HAP-1 (cell line): ENCODE results near the gene HADHB.

ENCODE experiments used
- DNase-seq, 2 experiments: peaks; one replicate each; pipeline ENCODE4 v3.0.0-alpha.2; 2016 to 2020; ENCODE audit warnings: low spot score in 2 of 2
- H3K27me3 ChIP-seq: fragments of 250-450 bp; sonication (Bioruptor Pico); 2 replicates; pipeline ENCODE4 v1.5.1; 2020; ENCODE audit warnings: low read depth, mild to moderate bottlenecking, moderate library complexity
- H3K36me3 ChIP-seq: fragments of 250-450 bp; sonication (Bioruptor Pico); replicated peaks from 2 replicates; pipeline ENCODE4 v1.5.1; 2020; ENCODE audit warnings: mild to moderate bottlenecking
- H3K4me1 ChIP-seq: fragments of 250-450 bp; sonication (Bioruptor Pico); 2 replicates; pipeline ENCODE4 v1.5.1; 2020; ENCODE audit warnings: mild to moderate bottlenecking
- H3K4me3 ChIP-seq: fragments of 250-450 bp; sonication (Bioruptor Pico); 2 replicates; pipeline ENCODE4 v1.5.1; 2020; ENCODE audit warnings: mild to moderate bottlenecking, moderate library complexity
- H3K9me3 ChIP-seq: fragments of 250-450 bp; sonication (Bioruptor Pico); 2 replicates; pipeline ENCODE4 v1.5.1; 2020; ENCODE audit warnings: mild to moderate bottlenecking, moderate library complexity
- in situ Hi-C: fragments of 300-500 bp; cut with MboI; formaldehyde crosslinking; loops from 3 replicates; pipeline ENCODE4 v1.14.3; 2020; ENCODE audit warnings: low sequenced_read_pairs, inconsistent platforms, mixed read lengths

HADHB gene

DNA sequence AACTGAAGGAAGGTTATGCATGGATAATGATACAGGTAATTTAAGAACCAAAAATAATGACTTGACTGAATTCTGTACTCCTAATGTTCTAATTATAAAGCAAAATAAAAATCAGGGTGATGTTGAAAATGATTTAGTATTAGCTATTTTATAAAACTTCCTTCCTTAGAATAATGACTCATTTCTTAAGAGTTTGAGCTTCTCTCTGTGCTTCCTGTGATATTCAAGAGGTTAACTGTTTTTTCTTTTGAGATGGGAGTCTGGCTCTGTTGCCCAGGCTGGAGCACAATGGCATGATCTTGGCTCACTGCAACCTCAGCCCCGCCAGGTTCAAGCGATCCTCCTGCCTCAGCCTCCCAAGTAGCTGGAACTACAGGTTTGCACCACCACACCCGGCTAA is 15.1 kb upstream of the HADHB start:
- in situ Hi-C loops = no loop called here
- H3K9me3 ChIP-seq = no peaks in the 10 kb centered on the region
- H3K4me1 ChIP-seq = no peaks in the 10 kb centered on the region
- H3K36me3 ChIP-seq = peaks cover 77% of the 10 kb centered on the region
- H3K4me3 ChIP-seq = no peak overlapping the region
- H3K27me3 ChIP-seq = no peaks in the 10 kb centered on the region
- DNase-seq = no peak

DNA sequence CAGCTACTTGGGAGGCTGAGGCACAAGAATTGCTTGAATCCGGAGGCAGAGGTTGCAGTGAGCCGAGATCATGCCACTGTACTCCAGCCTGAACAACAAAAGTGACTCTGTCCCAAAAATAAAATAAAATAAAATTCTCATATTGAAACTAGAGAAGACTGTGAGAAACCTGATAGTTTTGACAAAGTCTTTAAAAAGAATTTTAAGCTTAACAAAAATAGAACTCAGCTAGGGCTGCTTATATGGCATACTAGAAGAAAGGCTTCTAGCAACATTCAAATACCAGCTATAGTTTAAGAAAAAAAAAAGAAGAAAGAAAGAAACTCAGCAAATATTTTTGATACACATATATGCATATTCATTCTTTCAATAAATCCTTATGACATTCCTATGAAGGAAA is 13.9 kb upstream of the HADHB start:
- in situ Hi-C loops = no loop called here
- peaks cover 85% of the 10 kb centered on the region for H3K36me3 ChIP-seq

DNA sequence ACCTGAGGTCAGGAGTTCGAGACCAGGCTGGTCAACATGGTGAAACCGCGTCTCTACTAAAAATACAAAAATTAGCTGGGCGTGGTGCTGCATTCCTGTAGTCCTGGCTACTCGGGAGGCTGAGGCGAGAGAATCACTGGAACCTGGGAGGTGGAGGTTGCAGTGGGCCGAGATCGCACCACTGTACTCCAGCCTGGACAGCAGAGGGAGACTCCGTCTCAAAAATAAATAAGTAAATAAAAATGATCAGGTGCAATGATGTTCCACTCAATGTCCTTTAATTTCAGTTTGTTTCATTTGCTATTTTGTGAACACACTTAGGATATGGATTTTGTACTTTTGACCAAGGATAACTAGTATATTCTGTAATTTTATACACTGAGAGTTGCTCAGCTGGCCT is 9.7 kb upstream of the HADHB start:
- H3K36me3 ChIP-seq = peaks cover 82% of the 10 kb centered on the region
- DNase-seq = no peak

More for the DNA sequence above, 13.9 kb upstream of the HADHB start:
- no peak for DNase-seq
- H3K4me1 ChIP-seq = no peaks in the 10 kb centered on the region
- H3K27me3 ChIP-seq = no peaks in the 10 kb centered on the region
- no peak overlapping the region for H3K4me3 ChIP-seq
- H3K9me3 ChIP-seq = no peaks in the 10 kb centered on the region

DNA sequence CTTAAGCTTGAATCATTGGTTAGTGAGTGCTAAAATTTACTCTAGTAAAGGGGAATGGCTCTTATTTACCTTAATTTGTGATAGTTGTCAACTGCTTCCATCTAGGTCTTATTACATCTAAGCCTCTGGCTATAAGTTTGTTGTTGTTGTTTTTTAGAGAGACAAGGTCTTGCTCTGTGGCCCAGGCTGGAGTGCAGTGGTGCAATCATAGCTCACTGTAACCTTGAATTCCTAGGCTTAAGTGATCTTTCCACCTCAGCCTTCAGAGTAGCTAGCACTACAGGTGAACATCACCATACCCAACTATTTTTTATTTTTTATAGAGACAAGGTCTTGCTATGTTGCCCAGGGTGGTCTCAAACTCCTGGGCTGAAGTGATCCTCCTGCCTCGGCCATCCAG is 6.9 kb upstream of the HADHB start:
- Histone ChIP-seq H3K27me3 (no peaks in the 10 kb centered on the region), H3K4me3 (no peak overlapping the region), H3K9me3 (no peaks in the 10 kb centered on the region), H3K4me1 (peaks cover 6% of the 10 kb centered on the region), H3K36me3 (peaks cover 57% of the 10 kb centered on the region)
- in situ Hi-C loops = no loop called here
- no peak for DNase-seq

More for the DNA sequence above, 9.7 kb upstream of the HADHB start:
- in situ Hi-C loops = no loop called here
- Histone ChIP-seq H3K27me3 (no peaks in the 10 kb centered on the region), H3K4me1 (no peaks in the 10 kb centered on the region), H3K9me3 (no peaks in the 10 kb centered on the region), H3K4me3 (no peak overlapping the region)

DNA sequence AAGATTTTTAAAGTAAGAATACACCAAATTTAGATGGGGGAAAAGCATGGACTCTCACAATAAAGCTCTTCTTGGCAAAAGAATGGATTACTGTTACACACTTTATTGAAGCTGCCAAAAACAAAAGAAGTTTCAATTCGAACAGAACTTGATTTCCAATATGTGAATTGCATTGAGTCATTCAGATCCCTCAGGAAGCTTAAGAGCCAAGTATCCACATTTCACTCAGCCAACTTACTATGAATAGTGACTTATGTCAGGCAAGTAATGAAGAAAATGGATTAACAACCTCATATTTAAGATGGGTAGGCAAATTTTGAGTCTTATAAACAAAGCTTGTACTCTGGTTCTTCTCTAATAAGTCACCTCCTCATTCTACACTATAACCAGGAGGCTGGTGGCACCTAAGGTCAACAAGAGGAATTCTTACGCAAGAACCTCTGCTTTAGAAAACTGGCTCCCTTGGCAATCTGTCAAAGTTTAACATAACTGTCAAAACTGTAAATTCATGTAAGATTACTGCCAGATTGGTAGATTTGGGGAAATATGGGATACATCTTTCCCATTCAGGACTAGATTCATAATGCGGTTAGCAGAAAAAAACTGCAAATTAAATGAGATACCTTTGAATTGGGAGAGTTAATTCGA is 6.3 kb upstream of the HADHB start:
- no peaks in the 10 kb centered on the region for H3K9me3 ChIP-seq
- H3K4me1 ChIP-seq = peaks cover 6% of the 10 kb centered on the region
- no peaks in the 10 kb centered on the region for H3K27me3 ChIP-seq
- no peak overlapping the region for H3K4me3 ChIP-seq
- no peak for DNase-seq
- peaks cover 51% of the 10 kb centered on the region for H3K36me3 ChIP-seq
- in situ Hi-C loops = no loop called here

DNA sequence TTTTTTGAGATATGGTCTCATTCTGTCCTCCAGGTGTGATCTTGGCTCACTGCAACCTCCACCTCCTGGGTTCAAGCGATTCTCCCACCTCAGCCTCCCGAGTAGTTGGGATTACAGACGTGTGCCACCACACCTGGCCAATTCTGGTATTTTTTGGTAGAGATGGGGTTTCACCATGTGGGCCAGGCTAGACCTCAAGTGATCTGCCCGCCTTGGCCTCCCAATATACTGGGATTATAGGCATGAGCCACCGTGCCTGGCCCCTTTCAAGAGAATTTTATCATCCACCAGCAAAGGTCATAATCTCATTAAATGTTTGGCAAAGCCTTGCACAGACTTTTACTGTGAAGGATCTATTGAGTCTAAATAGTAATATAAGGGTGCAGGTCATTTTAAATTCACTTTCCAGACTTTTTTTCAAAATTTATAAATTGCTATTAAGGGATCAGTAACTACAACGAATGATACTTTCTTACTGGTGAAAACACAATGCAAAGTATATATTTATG is 2.8 kb upstream of the HADHB start:
- Histone ChIP-seq H3K36me3 (peaks cover 18% of the 10 kb centered on the region), H3K4me3 (no peak overlapping the region), H3K27me3 (no peaks in the 10 kb centered on the region), H3K4me1 (peaks cover 10% of the 10 kb centered on the region), H3K9me3 (no peaks in the 10 kb centered on the region)
- in situ Hi-C loops = no loop called here
- DNase-seq = no peak

DNA sequence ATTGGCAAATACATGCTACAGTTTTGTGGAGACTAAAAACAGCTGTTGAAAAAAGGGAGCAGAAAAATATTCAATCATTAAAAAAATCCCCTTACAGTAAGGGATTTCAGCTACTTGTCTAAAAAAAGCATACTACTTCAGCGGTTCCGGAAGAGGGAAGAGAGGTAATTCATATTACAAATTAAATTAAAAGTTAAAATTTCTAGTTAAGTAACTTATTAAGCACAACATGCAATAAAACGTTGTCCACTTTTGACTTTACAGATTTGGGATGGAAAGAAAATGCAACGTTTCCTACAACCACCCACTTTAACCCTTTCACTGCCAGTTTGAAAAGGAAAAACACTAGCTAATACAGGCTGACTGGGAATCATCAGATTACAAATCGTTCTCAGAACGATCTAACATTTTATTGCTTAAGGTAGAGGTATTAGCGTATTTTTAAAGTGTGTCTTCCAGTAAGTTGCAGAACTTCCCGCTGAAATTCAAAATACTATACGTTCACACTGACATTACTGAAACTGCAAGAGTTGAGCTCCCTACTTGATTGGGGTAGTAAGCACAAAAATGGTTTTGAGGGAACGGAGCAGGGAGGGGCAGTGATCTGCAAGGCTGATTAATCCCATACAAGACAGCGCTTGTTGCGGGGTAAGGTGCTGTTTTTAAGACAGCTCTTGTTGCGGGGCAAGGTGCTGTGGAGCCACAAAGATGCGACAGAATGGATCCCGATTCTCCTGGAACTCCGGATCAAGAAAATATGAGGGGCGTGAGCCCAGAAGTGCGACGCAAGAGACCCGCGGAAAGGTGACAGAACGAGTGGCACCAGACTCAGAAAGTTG is 1.1 kb upstream of the HADHB start:
- Histone ChIP-seq H3K36me3 (peaks cover 3% of the 10 kb centered on the region), H3K4me3 (peak overlapping the region; percentile 96), H3K4me1 (peaks cover 13% of the 10 kb centered on the region), H3K9me3 (no peaks in the 10 kb centered on the region), H3K27me3 (no peaks in the 10 kb centered on the region)
- in situ Hi-C loops = no loop called here
- DNase-seq = peak in 1 of 2 experiments; percentile 44

DNA sequence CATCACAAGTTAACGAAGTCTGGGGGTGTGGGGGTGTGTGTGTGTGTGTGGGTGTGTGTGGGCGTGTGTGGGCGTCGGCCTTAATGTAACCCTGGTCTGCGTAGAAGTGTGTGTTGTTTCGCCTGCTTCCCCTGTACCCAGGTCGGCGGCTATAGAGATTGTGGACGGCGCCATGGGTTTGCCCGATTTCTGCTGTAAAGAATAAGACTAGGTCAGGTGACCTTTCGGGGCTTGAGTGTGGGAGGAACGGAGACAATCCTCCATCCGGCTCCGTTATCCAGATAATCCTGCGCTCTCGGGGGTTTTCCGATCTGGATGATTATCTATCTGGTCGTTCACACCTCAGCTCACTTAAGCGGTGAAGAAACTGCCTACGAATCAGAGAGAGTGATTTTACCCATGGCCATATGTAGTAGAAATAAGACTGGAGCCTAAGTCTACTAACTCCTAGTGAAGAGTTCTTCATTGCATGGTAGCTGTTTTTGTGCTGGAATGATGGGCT is 543 bp downstream of the HADHB start:
- in situ Hi-C loops = no loop called here
- Histone ChIP-seq H3K4me3 (peak overlapping the region; percentile 96), H3K9me3 (no peaks in the 10 kb centered on the region), H3K36me3 (no peaks in the 10 kb centered on the region; the same call in 1 of the 2 replicates), H3K4me1 (peaks cover 13% of the 10 kb centered on the region), H3K27me3 (no peaks in the 10 kb centered on the region)
- peak; percentile 44 to 66 for DNase-seq

DNA sequence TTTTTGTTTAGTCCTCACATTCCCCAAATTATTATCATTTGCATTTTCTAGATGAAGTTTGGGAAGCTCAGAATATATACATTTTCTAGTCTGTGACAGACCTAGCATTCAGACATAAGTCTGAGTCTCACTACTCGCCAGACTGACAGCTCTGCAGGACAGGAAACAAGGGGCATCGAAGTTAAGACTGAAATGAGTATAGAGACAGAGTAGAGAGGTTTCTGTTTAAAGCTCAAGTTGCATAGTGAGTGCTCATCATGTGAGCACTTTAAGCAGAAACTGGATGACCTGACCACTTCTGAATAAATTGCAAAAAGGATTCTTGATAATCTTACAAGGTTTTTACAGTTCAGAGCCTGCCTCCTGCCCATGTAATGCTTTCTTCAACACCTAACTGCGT is 1.1 kb downstream of the HADHB start:
- peak overlapping the region; percentile 96 for H3K4me3 ChIP-seq
- no peaks in the 10 kb centered on the region; the same call in 1 of the 2 replicates for H3K36me3 ChIP-seq
- no peaks in the 10 kb centered on the region for H3K9me3 ChIP-seq
- no peaks in the 10 kb centered on the region for H3K27me3 ChIP-seq
- peaks cover 13% of the 10 kb centered on the region for H3K4me1 ChIP-seq
- in situ Hi-C loops = no loop called here
- peak; percentile 5 to 20 for DNase-seq

DNA sequence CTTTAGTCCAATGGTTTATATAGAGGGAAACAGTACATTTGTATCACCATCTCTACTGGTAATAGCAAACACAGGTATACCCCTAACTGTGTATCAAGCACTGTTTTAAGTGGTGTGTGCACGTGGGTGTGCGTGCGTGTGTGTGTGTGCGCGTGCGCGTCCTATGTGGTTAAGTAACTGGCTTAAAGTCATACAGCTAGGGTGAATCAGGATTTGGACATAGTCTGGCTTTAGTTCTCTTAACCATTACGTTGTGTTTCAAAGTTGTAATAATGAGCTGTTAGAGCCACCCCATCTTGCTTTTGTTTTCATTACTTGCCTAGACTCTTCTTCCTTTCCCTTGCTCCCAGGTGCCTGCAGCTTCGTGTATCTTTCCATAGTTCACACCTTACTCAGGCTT is 2.1 kb downstream of the HADHB start:
- Histone ChIP-seq H3K4me3 (no peak overlapping the region), H3K36me3 (no peaks in the 10 kb centered on the region; the same call in 1 of the 2 replicates), H3K9me3 (no peaks in the 10 kb centered on the region), H3K4me1 (peaks cover 13% of the 10 kb centered on the region), H3K27me3 (no peaks in the 10 kb centered on the region)
- DNase-seq = peak in 1 of 2 experiments; percentile 19
- in situ Hi-C loops = no loop called here

DNA sequence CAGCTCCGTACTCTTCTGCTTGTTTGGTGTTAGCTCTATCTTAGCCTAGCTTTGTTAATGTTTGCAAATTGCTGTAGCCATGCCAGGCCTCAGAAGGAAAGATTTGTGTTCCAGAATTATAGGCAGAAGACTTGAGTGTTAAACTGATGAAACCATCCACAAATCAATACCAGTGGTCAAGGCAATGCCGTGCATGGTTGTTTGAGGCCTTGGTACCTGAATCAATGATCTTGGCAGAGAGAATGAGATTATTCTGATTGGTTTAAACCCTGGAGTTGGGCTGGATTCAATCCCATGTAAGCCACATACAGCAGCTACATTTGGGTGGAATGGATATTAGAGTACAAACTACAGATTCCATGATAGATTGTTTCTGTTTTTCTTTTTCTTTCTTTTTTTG is 4.9 kb downstream of the HADHB start:
- Histone ChIP-seq H3K36me3 (no peaks in the 10 kb centered on the region; the same call in 1 of the 2 replicates), H3K4me3 (no peak overlapping the region), H3K27me3 (no peaks in the 10 kb centered on the region), H3K9me3 (no peaks in the 10 kb centered on the region), H3K4me1 (peaks cover 7% of the 10 kb centered on the region)
- no peak for DNase-seq
- in situ Hi-C loops = no loop called here

DNA sequence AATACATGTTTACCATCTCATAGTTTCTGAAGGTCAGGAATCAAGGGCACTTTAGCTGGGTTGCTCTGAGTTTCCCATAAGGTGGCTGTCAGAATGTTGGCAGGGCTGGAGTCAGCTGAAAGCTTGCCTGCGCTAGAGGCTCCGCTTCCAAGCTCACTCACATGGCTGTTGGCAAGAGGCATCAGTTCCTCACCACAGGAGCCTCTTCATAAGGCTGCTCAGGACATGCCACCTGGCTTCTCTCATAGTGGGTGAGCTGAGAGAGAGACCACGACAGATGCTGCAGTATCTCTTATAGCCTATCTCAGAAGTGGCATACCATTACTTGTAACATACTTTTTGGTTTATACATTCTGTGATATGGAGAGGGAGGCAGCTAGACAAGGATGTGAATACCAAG is 7.2 kb downstream of the HADHB start:
- no peaks in the 10 kb centered on the region for H3K27me3 ChIP-seq
- no peak overlapping the region for H3K4me3 ChIP-seq
- in situ Hi-C loops = no loop called here
- H3K9me3 ChIP-seq = no peaks in the 10 kb centered on the region
- DNase-seq = no peak
- H3K36me3 ChIP-seq = no peaks in the 10 kb centered on the region; the same call in 1 of the 2 replicates
- H3K4me1 ChIP-seq = peaks cover 3% of the 10 kb centered on the region

DNA sequence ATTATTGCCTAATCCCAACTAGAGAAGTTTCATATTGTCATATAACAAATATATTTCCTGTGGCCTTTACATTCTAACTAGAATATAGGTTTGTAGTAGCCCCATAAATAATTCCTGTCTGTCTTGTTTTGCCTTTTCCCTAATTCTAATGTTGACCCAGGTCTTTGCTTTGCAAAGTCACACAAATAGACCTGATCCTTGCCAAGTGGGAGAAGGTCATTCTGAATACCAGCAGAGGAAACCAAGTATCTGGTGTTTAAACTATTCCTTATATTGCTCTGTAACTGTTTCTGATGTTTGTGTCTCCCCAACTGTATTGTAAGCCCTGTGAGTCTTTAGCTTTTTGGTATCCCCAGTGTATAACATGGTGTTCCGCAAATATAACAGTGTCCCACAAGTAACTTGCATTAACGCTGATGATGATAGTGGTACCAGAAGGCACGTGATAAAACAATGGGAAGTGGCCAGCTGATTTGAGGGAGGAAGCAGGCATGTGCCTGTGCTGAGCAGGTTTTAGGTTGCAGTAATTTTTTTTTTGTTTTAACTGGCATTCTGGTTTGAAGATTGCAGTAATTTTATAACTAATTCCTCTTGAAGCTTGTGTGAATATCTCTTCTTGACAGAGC is 11.1 kb downstream of the HADHB start:
- no peak for DNase-seq
- in situ Hi-C loops = no loop called here
- Histone ChIP-seq H3K36me3 (no peaks in the 10 kb centered on the region; the same call in 1 of the 2 replicates), H3K4me3 (no peak overlapping the region), H3K27me3 (no peaks in the 10 kb centered on the region), H3K4me1 (no peaks in the 10 kb centered on the region), H3K9me3 (no peaks in the 10 kb centered on the region)
